Prostate gland (tissue), 2 donors: ENCODE results near the gene INMT. TPM values are rescaled to one million over a fixed set of nuclear protein-coding genes. Genes with fewer than 3 reads are reported as not detected.

ENCODE experiments used
- DNase-seq: peaks from one replicate; pipeline ENCODE4 v3.0.0-alpha.2; 2019; ENCODE audit warnings: low spot score
- H3K27ac ChIP-seq, 2 donors: fragments of 200-600 bp; sonication (generic); 2 replicates each; pipeline ENCODE4 v1.5.1; 2017 to 2019
- H3K27me3 ChIP-seq: fragments of 200-600 bp; sonication (generic); replicated peaks from 2 replicates; pipeline ENCODE4 v1.5.1; 2019; ENCODE audit not compliant: insufficient read depth
- H3K36me3 ChIP-seq, 2 donors: fragments of 200-600 bp; sonication (generic); 1 replicate in 1 of 2; 2 replicates in 1 of 2; pipeline versions ENCODE4 v1.5.1 to v1.8.1; 2017 to 2019
- H3K4me1 ChIP-seq: fragments of 200-600 bp; sonication (generic); replicated peaks from 2 replicates; pipeline ENCODE4 v1.5.1; 2019
- H3K4me3 ChIP-seq, 2 donors: fragments of 200-600 bp; sonication (generic); 2 replicates each; pipeline ENCODE4 v1.5.1; 2017 to 2019
- H3K9me3 ChIP-seq: fragments of 200-600 bp; sonication (generic); 2 replicates; pipeline ENCODE4 v1.5.1; 2017
- CTCF ChIP-seq, 4 experiments: fragments of 200-600 bp in 2 of 4; fragments of 450-650 bp in 2 of 4; sonication (generic) in 2 of 4; IDR thresholded peaks; 1 replicate in 3 of 4; 2 replicates in 1 of 4; pipeline ENCODE4 v1.5.1; 2016 to 2019; ENCODE audit warnings: antibody characterized with exemption in 4 of 4, mild to moderate bottlenecking in 2 of 4, moderate library complexity in 2 of 4
- POLR2A ChIP-seq: fragments of 450-650 bp; IDR thresholded peaks from one replicate; pipeline ENCODE4 v1.6.1; 2016; ENCODE audit warnings: antibody characterized with exemption, mild to moderate bottlenecking
- POLR2AphosphoS5 ChIP-seq: sonication (generic); formaldehyde crosslinking; IDR thresholded peaks from one replicate; pipeline ENCODE4 v1.6.1; 2017; ENCODE audit warnings: antibody characterized with exemption
- WGBS: methylation state at CpG from one replicate; pipeline ENCODE4 v1.1.5; 2018; 5-methylcytosine and 5-hydroxymethylcytosine counted together
- intact Hi-C: fragments of 100-400 bp; cut with DNase I; formaldehyde crosslinking; loops from one replicate; pipeline ENCODE4 v1.14.2; 2022
- total RNA-seq, 2 donors: library from RNA; depleted of rRNA; stranded (reverse); fragments of >200 nt; gene quantifications; one replicate each; pipeline ENCODE4 v1.1.0, GENCODE V29; 2016

INMT gene
- total RNA-seq, 2 donors from 2014 or later, result 41.4 to 132 TPM

- TF ChIP-seq POLR2AphosphoS5 (no peak), CTCF (IDR thresholded peaks at IDR 0.05) (no peak), POLR2A (no peak)
- Histone ChIP-seq H3K4me3 (no peak overlapping the region), H3K36me3 (peaks cover 0 to 7% of the 10 kb centered on the region in 2 donors), H3K4me1 (peaks cover 4% of the 10 kb centered on the region), H3K27ac (no peak overlapping the region), H3K9me3 (no peaks in the 10 kb centered on the region), H3K27me3 (no peaks in the 10 kb centered on the region)
- intact Hi-C loops, result no loop called here
- 78% methylated on average over 5 of the region's 5 CpGs for WGBS
- DNase-seq, result no peak
Measured at GRCh38 chr7:30779574-30779973, 27.6 kb downstream of the INMT start.

- no peak overlapping the region for H3K4me3 ChIP-seq
- 61% methylated on average over 4 of the region's 4 CpGs for WGBS
- H3K4me1 ChIP-seq, result peaks cover 4% of the 10 kb centered on the region
- DNase-seq, result no peak
- intact Hi-C loops, result no loop called here
- H3K27ac ChIP-seq, result no peak overlapping the region
- TF ChIP-seq POLR2AphosphoS5 (no peak), CTCF (IDR thresholded peaks at IDR 0.05) (no peak), POLR2A (no peak)
- H3K36me3 ChIP-seq, result peaks cover 0 to 16% of the 10 kb centered on the region in 2 donors
- H3K9me3 ChIP-seq, result no peaks in the 10 kb centered on the region
- H3K27me3 ChIP-seq, result no peaks in the 10 kb centered on the region
Measured at GRCh38 chr7:30780941-30781340, 29.0 kb downstream of the INMT start.

- intact Hi-C loops, result no loop called here
- Histone ChIP-seq H3K27me3 (no peaks in the 10 kb centered on the region), H3K4me3 (no peak overlapping the region), H3K36me3 (peaks cover 0 to 18% of the 10 kb centered on the region in 2 donors), H3K4me1 (peaks cover 2% of the 10 kb centered on the region), H3K27ac (no peak overlapping the region), H3K9me3 (no peaks in the 10 kb centered on the region)
- TF ChIP-seq CTCF (IDR thresholded peaks at IDR 0.05) (no peak), POLR2A (no peak), POLR2AphosphoS5 (no peak)
- no peak for DNase-seq
Measured at GRCh38 chr7:30782690-30783089, 30.8 kb downstream of the INMT start.

GRCh38 chr7:30785786-30786185 is 33.9 kb downstream of the INMT start:
- Histone ChIP-seq H3K9me3 (no peaks in the 10 kb centered on the region), H3K36me3 (peaks cover 0 to 18% of the 10 kb centered on the region in 2 donors), H3K4me1 (no peaks in the 10 kb centered on the region), H3K27me3 (no peaks in the 10 kb centered on the region), H3K27ac (no peak overlapping the region), H3K4me3 (no peak overlapping the region)
- DNase-seq, result no peak
- no peak for TF ChIP-seq CTCF (IDR thresholded peaks at IDR 0.05)
- no peak for TF ChIP-seq POLR2A
- no peak for TF ChIP-seq POLR2AphosphoS5
- intact Hi-C loops, result no loop called here
- WGBS, result 88% methylated on average over 9 of the region's 9 CpGs

GRCh38 chr7:30787486-30787885 is 35.6 kb downstream of the INMT start:
- intact Hi-C loops, result no loop called here
- Histone ChIP-seq H3K4me1 (no peaks in the 10 kb centered on the region), H3K4me3 (no peak overlapping the region), H3K27me3 (no peaks in the 10 kb centered on the region), H3K27ac (no peak overlapping the region), H3K36me3 (peaks cover 0 to 12% of the 10 kb centered on the region in 2 donors), H3K9me3 (no peaks in the 10 kb centered on the region)
- TF ChIP-seq CTCF (IDR thresholded peaks at IDR 0.05) (no peak), POLR2AphosphoS5 (no peak), POLR2A (no peak)
- WGBS, result 71% methylated on average over 1 of the region's 1 CpG
- no peak for DNase-seq
